LoVo (cell line): ENCODE data around the gene KBTBD13.

Experiments
- DNase-seq: peaks from one replicate; pipeline ENCODE4 v3.0.0-alpha.2; 2016; ENCODE audit warnings: low spot score

Gene KBTBD13

DNA sequence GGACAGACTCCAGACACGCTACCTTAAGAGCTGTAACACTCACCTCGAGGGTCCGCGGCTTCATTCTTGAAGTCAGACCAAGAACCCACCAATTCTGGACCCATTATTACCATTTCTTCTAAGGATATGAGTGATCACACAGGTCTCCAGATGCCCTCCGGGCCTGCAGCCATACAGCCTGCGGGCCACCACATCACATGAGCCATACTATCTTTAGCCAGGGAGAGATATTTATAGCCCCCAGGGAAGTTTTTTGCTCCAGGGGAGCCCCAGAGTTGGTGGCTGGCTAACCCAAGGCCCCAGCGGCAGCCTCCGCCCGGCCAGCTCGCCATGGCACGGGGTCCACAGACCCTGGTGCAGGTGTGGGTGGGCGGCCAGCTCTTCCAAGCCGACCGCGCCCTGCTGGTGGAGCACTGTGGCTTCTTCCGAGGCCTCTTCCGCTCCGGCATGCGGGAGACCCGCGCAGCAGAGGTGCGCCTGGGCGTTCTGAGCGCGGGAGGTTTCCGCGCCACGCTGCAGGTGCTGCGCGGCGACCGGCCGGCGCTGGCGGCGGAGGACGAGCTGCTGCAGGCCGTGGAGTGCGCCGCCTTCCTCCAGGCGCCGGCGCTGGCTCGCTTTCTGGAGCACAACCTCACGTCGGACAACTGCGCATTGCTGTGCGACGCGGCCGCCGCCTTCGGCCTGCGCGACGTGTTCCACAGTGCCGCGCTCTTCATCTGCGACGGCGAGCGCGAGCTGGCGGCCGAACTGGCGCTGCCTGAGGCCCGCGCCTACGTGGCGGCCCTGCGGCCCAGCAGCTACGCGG is at the start of gene KBTBD13:
TSS of gene KBTBD13 (plus strand) at position 261 of the 805 bp plus-strand sequence. CDS start at position 331, 70 bp downstream.
- DNase-seq, result no peak

DNA sequence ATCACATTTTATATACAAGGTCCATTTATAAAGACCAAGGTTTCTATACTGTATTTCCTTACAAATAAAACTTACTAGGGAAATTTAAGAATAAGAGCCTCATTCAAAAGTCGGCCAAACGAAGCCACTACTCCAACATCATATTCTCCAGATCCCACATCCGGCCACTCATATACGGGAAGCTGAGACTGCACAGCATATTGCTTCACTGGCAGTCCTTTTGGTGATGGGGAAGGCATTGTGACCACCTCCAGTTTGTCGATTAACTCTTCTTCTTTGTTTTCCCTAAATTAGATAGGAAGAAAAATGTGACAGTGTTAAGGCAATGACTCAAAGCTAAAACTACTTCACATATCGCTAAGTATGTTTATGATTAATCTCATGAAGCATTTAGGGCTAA is 49.8 kb upstream of the KBTBD13 start:
- DNase-seq, result no peak

DNA sequence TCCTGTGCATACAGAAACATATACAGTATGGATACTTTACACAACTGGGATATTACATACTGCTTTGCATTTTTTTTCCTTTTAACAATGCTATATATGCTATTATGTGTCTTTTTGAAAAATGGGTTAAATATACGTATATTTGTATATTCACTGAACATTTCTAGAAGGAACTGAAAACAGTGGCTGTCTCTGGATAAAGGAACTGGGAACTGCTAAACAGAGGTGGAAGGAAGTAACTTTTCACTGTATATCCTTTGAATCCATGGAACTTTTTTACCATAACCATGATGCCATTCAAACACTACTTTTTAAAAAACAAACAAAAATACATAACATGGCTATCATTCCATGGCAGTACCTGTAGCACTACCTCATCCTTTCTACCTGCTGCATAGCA is 49.0 kb upstream of the KBTBD13 start:
- DNase-seq, result no peak

DNA sequence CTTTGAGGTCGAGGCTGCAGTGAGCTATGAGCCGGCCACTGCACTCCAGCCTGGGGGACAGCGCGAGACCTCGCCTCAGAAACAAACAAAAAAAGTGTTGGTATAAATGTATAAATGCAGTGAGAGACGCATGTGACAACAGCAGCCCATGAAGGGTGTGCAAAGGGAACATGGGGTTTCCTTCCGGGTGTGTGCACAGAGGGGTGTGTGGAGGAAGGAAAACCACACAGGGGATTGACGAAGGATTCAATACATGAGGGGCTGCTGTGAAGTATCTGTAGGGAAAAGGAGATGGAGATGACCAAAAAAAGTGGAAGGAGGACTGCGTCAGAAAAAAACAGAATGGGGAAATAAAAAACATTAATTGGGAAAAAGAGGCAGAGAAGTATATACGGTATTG is 48.2 kb upstream of the KBTBD13 start:
- no peak for DNase-seq

DNA sequence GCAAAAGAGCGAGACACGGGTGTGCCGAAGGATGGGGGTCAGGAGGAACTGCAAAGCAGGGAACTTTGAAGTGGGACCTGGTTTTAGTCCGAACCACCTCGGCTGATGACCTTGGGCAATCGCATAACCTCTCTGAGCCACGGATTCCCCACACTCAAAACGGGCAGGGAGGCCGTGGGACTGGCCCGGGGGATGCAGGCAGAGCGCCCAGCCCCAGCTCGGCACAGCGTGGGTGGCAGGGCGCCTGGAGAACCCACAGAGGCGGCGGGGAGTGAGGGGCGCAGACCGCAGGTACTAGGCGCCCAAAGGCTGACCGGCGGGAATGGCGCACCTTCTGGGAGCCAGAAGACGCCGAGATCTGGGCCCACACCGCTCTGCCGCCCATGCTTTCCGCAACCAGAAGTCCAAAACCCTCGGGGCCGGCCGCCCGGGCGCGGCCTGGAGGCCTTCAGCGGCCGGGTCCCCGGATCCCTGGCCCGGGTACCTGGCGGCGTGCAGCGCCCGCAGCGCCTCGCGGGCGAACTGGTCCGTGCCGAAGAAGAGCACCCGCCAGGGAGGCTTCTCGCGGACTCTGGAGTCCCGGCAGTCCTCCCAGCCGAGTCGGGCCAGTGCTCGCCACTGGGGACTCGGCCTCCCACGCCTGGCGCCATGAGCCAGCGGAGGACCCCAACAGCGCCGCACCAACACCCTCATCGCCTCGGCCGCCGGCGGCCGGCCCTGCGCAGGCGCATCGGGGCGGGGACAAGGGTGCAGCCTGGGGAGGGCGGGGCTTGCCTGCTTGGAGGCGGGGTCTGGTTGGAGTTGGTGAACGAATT is 47.4 kb upstream of the KBTBD13 start, which contains the start of gene MTFMT:
TSS of gene MTFMT (minus strand) at position 719 of the 815 bp plus-strand sequence. CDS start at position 693, 26 bp downstream.
- DNase-seq, result peak; percentile 92

DNA sequence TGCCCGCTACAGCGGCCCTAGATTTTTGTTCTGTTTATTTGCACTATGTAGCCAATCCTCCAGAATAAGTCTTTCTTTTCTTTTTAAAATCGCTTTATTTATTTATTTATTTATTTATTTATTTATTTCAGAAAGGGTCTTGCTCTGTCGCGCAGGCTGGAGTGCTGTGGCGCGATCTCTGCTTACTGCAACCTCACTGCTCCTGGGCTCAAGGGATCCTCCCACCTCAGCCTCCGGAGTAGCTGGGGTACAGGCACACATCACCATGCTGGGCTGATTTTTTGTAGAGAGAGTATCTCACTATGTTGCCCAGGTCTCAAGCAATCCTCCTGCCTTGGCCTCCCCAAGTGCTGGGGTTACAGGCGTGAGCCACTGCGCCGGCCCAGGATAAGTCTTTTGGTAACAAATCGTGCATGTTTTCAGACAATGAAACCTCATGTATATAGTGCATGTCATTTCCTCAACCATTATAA is 46.8 kb upstream of the KBTBD13 start:
- DNase-seq, result no peak

DNA sequence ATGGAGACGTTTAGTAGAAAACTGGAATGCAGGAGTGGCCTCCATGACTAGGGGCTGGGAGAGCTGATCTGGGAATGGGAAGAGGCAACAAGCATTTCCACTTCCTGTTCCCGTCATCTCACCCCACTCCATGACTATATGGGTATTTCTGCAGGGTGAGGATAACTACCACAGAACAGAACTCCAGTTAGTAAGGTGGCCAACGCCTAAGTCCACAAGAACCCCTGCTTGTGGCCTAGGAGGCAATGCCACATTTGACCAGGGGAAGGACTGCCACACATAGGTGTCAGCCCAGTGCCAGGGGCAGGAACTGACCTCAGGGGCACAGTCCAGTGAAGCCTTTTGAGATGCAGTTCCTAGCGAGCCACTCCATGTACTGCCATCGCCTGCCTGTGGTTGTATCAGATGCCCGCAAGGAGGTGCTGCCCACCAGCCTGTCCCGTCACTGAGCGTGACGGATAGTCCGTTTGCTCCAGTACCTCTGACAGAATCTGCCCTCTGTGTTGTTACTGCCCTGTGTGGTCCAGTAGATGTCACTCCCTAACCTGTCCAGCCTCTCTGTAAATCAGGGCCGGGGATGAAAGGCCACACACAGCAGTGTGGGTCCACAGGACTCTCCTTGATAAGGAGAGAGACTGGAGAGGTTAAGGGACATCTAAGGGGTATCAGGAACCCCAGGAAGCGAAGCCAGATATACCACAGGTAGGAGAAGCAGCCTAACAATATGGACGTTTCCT is 43.6 kb upstream of the KBTBD13 start:
- peak; percentile 51 for DNase-seq

DNA sequence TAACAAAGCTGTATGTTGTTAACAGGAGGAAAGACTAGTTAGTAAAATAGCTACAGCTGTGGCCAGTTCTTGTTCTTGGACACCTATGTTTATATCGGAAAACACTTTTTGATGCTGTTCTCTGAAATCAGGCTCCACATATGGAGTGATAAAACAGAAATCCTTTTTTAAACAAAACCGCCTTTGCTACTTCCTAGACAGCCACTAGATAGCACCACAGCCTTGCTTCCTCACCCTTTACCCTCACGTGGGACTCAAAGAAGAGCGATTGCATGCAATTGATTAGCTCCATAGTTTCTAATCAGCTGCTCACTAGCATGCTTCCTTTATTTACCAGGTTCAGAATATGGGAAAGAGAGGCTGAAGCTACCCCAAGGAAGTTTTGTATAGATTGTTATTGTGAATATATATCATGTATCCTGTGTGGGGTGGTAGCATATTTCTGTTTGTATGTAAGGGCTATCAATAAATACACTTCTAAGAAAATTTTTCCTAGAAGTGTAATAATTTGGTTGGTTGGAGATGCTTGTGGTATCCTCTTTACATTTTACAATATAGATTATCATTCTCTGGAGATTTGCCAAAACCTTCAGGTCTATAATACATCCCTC is 42.8 kb upstream of the KBTBD13 start:
- DNase-seq, result peak; percentile 49

DNA sequence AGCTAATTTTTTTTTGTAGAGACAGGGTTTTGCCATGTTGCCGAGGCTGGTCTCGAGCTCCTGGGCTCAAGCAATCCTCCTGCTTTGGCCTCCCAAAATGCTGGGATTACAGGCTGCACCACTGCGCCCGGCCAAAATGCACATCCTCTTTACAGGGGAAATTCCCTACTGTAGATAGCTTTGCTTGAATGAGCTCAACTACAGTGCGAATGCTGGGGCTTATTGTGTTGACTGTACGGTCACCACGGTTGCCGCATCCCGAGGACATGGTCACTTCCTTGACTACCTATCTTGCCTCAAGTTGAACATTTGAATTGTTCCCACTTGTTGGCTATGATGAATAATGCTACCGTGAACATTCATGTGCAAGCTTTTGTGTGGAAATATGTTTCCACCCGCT is 41.8 kb upstream of the KBTBD13 start:
- DNase-seq, result no peak

DNA sequence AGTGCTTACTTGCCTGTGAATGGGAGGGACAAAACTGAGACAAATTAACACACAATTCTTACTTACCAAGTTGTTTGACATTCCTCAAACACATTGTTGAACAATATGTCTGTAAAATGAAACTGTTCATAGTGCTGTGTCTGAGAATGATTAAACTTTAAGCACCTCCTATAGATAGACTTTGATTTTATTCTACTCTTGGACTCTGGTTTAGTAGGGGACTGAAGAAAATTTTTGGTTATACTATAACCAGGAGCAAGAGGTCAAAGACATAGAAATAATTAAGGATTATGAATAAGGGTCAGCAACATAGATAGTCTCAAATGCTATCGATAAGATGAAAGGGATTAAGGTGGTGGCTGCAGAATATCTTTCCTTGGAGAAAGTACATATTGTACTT is 39.2 kb upstream of the KBTBD13 start:
- no peak for DNase-seq

DNA sequence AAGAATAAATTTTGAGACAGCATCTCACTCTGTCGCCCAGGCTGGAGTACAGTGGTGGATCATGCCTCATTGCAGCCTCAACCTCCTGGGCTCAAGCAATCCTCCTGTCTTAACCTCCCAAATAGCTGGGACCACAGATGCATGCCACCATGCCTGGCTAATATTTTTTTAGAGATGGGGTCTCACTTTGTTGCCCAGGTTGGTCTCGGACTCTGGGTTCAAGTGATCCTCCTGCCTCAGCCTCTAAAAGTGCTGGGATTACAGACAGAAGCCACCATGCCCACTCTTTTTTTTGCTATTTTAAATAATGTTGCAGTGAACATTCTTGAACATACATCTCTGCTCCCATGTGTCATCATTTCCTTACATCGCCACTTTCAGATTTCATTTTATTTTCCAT is 38.1 kb upstream of the KBTBD13 start:
- no peak for DNase-seq

DNA sequence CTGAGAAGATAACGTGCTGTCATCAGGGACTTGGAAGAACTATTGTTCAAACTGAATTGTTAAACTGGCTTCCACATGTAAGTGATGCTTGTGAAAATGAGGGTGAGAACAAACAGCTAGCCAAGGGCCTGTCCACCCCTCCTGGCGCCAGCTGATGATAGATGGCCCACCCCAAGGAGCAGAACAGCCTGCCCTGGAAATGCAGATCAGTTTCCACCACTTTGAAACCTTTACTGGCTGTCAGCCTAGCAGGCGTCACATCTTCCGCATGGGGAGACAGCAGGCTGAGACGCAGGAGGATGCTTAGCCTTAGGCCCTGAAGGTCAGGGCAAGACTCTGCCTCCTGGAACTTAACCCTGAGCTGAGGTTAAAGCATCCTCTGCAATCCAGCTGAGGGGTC is 37.7 kb upstream of the KBTBD13 start:
- DNase-seq, result no peak

DNA sequence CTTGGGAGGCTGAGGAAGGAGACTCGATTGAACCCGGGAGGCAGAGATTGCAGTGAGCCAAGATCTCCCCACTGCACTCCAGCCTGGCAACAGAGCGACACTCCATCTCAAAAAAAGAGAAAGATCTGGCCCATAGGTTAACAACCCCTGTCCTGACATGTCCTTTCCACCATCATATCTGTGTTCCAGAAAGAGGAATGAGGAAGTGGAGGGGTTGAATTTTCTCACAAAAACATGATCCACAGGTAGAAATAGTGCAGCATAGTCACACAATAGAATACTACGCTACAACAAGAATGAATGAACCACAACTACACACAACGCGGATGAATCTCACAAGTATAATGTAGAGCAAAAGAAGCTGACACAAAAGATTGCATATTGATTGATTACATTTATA is 36.1 kb upstream of the KBTBD13 start:
- DNase-seq, result no peak

DNA sequence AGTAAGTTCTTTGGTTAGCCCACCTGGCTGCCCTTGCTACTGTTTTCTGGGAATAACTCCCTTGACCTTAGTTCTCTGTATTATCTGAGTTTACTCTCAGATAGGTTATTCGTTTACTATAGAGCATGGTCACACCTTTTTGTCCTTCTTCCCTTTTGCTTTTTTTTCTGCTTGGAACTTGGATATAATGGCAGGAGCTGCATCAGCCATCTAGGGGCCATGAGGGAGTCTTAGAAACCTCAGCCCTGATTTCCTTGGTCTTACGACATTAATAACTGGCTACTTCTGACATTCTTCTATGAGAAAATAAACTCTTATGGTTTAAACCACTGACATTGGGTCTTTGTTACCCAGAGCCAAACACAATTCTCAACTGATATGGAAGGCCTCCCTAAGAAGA is 34.8 kb upstream of the KBTBD13 start:
- DNase-seq, result no peak

DNA sequence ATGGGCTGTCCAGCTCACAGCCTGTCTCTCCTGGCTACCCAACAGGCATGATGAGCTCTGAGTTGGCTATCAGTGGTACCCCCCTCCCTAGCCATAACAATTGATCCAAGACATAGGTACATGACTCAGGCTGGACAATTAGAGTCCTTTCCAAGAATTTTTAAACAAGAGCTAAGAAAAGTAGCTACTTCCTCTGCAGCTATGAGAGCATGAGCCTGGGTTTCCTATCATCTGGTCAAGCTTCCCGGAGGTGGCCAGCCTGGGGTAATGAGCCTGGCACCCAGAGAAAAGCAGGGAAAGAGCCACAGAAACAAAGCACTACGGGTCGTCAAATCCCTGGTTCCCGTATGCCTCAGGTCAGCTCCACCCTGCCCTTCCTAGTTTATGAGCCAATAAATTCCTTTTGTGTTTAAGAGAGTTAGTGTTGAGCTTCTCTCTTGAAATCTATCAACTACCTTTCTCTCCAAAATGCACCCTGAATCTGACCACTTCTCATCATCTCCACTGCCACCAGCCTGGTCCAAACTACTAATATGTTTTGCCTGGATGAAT is 33.7 kb upstream of the KBTBD13 start:
- peak; percentile 76 for DNase-seq

DNA sequence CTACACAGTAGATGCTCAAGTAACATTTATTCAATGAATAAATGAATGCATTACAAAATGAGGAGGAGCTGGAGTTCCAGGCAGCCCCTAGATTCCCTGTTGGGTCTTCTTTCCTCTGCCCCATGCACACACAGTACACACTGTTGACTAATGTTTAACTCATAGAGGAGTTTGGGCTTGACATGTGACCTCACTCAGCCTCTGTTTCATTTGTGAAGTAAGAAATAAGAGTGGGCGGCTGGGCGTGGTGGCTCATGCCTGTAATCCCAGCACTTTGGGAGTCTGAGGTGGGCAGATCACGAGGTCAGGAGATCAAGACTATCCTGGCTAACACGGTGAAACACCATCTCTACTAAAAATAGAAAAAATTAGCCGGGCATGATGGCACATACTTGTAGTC is 32.3 kb upstream of the KBTBD13 start:
- DNase-seq, result peak; percentile 70

DNA sequence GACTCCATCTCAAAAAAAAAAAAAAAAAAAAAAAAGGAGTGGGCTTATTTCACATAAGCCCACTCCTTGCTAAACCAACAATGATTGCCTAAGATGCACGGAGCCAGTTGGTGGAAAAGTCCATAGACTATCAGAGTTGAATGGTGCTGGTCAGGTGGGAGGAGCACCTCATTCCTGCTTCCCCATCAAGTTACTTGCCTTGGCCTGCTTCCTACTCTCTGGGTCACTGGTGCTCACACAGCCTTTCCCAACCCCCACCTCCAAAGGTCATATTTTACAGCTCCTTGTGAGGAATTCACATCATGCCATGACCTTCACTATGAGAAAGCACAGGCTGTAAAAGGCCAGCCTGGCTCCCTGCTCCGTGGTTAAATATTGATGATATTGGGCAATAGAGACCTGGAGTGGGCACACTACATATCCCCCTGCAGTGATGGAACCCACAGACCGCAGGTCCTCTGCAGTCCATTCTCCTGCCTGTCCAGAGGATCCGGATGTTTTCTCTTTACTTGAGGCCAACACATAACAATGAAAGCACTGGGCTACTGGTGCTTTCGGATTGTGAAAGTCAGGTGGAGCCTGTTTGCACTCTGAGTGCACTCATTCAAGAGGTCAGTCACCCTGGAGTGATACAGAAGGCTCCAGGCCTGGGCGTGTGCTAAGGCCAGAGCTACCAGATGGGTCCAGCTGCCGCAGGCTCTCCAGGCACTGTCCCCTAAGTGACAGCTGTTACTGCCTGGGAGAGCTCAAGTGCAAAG is 31.6 kb upstream of the KBTBD13 start, which contains the start of gene SLC51B:
TSS of gene SLC51B (plus strand) at position 664 of the 758 bp plus-strand sequence. CDS start 4,618 bp downstream, outside the sequence.
- DNase-seq, result no peak

DNA sequence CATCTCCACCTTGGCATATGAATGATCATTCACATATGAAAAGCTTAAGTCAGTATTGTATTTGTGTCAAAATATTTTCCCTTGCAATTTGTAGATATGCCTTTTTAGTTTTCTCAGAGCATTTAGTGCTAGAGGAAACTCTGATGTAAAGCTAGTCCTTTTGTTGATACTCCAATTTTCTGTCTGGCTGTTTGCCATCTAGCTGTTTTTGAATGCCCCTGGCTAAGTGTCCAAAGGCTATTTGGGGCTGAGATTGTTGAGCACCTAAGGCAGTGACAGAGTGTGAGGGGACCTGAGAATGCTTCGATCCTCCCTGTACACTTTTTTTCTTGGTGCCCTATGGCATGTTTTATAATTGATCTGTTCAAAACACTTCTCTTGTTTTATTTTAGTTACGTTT is 28.3 kb upstream of the KBTBD13 start:
- no peak for DNase-seq

DNA sequence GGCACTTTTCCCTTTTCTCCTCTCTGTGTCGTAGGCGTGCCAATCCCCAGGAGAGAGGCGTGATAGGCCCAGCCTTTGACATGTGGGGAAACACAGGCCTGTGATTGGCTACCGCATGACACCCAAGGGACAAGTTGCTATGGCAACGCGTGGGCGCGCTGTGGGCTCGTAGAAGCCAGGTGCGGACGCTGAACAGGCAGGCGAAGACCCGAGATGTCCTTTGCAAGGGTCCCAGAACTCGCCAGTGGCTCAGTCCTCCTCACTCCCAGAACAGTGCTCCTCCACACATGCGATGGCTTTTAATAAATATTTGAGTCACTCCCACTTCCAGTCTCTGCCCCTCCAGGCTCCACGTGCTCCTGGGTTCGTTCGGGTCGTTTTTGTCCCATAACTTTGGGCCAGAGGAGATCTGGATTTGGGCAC is 27.1 kb upstream of the KBTBD13 start:
- DNase-seq, result no peak

DNA sequence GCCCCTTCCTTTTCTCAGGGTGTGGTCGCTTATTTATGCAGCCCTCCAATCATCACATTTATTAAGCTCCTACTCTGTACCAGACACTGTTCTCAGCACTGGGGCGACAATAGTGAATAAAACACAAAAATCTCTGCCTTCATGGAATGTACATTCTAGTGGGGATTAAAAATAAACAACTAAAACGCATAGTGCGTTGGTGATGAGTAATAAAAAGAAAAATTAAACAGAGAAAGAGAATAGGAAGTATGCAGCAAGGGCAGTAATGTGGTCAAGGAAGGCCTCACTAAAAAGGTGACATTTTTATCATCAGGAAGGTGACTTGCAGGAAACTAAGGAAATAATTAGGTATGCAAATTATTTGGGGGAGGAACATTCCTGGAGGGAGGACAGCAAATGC is 26.3 kb upstream of the KBTBD13 start:
- DNase-seq, result no peak

DNA sequence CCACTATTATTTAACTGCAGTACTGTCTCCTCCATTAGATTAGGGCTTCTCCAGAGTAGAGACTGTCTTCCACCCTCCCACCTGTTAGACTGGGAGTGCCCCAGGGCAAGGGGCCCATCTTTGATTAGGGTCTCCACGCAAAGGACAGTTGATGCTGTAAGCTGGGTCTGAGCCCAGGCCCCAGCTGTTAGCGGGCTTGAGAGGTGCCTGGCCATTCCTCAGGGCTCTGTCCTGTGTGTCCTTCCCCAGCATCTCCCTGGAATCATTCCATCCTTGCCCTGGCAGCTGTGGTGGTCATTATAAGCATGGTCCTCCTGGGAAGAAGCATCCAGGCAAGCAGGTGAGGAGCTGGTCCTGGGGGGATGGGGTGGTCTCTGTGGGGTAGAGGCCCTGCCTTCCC is 25.3 kb upstream of the KBTBD13 start:
- DNase-seq, result no peak
